Mucosa of rectum (tissue), 2 donors: Measurements from ENCODE around the gene SLC38A6.

Experiments
- H3K27ac ChIP-seq, 2 donors: one replicate each; pipeline ENCODE4 v1.7.0; 2013; ENCODE audit warnings: inconsistent platforms in 2 of 2, low read depth in 2 of 2, low read length in 2 of 2
- H3K27me3 ChIP-seq, 2 donors: one replicate each; pipeline ENCODE4 v1.7.0; 2013; ENCODE audit warnings: low read length in 2 of 2; ENCODE audit not compliant: control insufficient read depth in 2 of 2, insufficient read depth in 2 of 2
- H3K36me3 ChIP-seq, 2 donors: one replicate each; pipeline ENCODE4 v1.7.0; 2013; ENCODE audit warnings: low read length in 2 of 2; ENCODE audit not compliant: control insufficient read depth in 2 of 2, insufficient read depth in 2 of 2
- H3K4me1 ChIP-seq, 2 donors: one replicate each; pipeline ENCODE4 v1.7.0; 2013; ENCODE audit warnings: low read length in 2 of 2, mild to moderate bottlenecking in 1 of 2; ENCODE audit not compliant: control insufficient read depth in 2 of 2, insufficient read depth in 2 of 2
- H3K4me3 ChIP-seq, 2 donors: one replicate each; pipeline ENCODE4 v1.7.0; 2013; ENCODE audit warnings: low read length in 2 of 2
- H3K9ac ChIP-seq, 2 donors: one replicate each; pipeline ENCODE4 v1.7.0; 2013; ENCODE audit warnings: low read length in 2 of 2, low read depth in 1 of 2, mild to moderate bottlenecking in 1 of 2
- H3K9me3 ChIP-seq, 2 donors: one replicate each; pipeline ENCODE4 v1.7.0; 2013; ENCODE audit warnings: low read length in 2 of 2; ENCODE audit not compliant: control insufficient read depth in 2 of 2
- donor health status: healthy.
- donor health status: Normal muscosa, but diverticular disease.

SLC38A6 gene

DNA sequence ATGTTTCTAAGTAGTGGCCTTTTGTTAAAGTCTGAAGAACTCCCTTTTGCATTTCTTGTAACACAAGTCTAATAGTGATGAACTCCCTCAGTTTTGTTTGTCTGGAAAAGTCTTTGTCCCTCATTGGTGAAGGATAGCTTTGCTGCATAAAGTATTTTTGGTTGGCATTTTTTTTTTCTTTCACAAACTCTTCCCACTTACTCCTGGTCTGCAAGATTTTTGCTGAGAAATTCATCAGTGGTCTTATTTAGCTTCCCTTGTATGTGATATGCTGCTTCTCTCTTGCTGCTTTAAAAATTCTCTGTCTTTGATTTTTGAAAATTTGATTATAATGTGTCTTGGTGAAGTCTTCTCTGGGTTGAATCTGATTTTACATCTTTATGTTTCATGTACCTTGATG lies 22.9 kb upstream of the SLC38A6 start:
- H3K27me3 ChIP-seq = no peaks in the 10 kb centered on the region
- no peaks in the 10 kb centered on the region for H3K4me1 ChIP-seq
- no peak overlapping the region for H3K27ac ChIP-seq
- H3K9ac ChIP-seq = no peak overlapping the region
- no peak overlapping the region for H3K4me3 ChIP-seq
- no peaks in the 10 kb centered on the region for H3K36me3 ChIP-seq
- peaks cover 7 to 10% of the 10 kb centered on the region in 2 donors for H3K9me3 ChIP-seq

DNA sequence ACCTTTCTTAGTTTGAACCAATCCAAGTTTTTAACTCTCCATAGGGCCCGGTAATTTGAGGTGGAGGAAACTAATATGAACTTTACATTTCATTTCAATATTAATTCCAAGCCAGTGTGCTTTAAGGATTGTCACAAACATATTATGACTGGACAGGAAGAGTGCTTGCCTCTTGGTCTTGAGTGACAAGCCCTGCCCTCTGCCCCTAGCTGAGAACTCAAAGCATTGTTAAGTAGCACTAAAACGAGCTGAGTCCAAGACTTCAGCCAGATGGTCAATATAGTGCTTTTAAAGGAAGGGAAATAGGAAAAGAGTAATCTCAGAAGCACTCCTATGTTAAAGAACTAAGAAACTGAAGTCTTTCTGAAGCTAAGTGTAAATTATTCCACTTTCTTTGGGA lies 17.3 kb upstream of the SLC38A6 start:
- H3K9me3 ChIP-seq = peaks cover 0 to 4% of the 10 kb centered on the region in 2 donors
- no peak overlapping the region for H3K27ac ChIP-seq
- no peak overlapping the region for H3K9ac ChIP-seq
- H3K36me3 ChIP-seq = no peaks in the 10 kb centered on the region
- no peak overlapping the region for H3K4me3 ChIP-seq
- no peaks in the 10 kb centered on the region for H3K4me1 ChIP-seq
- no peaks in the 10 kb centered on the region for H3K27me3 ChIP-seq

DNA sequence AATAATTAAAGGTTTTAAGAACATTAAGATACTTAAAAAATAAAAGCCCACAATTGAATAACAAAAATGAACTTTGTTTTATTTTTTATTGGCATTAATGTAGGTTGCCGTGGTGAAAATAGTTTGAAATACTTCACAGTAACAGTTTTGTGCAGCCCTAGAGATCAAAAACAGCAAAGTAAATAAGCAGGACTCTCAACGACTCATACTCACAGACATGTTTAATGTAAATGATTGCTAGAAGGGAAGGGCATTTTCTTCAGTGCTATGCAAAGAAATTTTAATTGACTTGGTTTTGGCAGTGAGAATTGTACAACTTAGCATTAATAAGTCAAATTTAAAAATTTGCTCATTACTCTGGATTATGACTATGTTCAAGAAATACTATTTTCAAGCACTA lies 16.1 kb upstream of the SLC38A6 start:
- no peaks in the 10 kb centered on the region for H3K27me3 ChIP-seq
- H3K9me3 ChIP-seq = no peaks in the 10 kb centered on the region
- H3K27ac ChIP-seq = no peak overlapping the region
- no peak overlapping the region for H3K9ac ChIP-seq
- no peaks in the 10 kb centered on the region for H3K4me1 ChIP-seq
- no peaks in the 10 kb centered on the region for H3K36me3 ChIP-seq
- no peak overlapping the region for H3K4me3 ChIP-seq

DNA sequence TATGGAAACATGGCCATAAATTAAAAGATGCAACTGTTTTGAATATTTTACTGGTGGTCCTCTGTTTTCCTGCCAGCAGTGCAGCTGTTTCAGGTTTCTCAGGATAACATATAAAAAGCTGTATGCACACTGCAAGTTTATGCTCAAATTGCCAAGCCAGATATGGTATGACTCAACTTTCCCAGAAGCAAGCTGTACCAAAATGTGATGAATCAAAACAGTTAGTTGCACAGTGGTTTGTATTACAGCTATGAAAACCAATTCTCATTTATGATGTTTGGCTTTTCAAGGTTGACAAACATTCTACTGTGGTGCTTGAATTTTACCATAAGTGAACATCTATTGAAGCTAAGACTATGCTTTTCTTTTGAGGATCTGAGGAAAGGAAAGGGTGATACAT lies 15.6 kb upstream of the SLC38A6 start:
- no peak overlapping the region for H3K9ac ChIP-seq
- H3K27ac ChIP-seq = no peak overlapping the region
- H3K4me1 ChIP-seq = no peaks in the 10 kb centered on the region
- no peaks in the 10 kb centered on the region for H3K27me3 ChIP-seq
- H3K36me3 ChIP-seq = no peaks in the 10 kb centered on the region
- no peaks in the 10 kb centered on the region for H3K9me3 ChIP-seq
- no peak overlapping the region for H3K4me3 ChIP-seq

DNA sequence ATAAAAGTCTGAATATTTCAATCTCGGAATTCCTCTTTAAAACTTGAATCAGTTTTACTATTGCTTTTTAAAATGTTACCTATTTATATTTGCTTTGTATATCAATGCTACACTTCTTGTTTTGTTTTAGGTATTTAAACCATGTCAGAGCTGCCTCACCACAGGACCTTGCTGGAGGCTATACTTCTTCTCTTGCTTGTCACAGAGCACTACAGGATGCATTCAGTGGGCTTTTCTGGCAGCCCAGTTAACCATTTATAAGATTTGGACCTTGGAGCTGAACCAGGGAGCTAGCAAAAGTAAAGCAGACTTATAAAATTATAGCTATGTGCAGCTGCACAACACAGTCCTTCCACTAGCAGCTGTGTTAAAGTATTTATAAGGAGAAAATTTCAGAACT lies 12.9 kb upstream of the SLC38A6 start:
- Histone ChIP-seq H3K9me3 (no peaks in the 10 kb centered on the region), H3K36me3 (no peaks in the 10 kb centered on the region), H3K27me3 (no peaks in the 10 kb centered on the region), H3K27ac (no peak overlapping the region), H3K9ac (no peak overlapping the region), H3K4me1 (no peaks in the 10 kb centered on the region), H3K4me3 (no peak overlapping the region)

DNA sequence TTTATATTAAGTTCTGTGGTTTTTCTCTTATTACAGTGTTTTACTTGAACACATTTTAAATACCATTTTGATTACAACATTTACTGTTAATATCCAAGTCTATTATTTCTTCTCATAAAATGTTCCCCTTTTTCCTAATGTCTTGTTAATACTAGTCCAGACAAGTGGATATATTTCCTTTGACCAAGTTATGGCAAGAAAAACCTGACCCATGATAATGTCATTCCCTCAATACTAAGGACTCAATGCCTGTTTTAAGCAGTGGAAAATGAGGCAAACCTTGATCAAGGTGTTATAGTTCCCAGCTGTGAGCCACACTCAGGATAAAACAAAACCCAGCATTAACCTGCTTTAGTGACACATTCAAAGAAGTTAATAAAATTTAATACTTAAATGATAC lies 12.4 kb upstream of the SLC38A6 start:
- H3K9me3 ChIP-seq = no peaks in the 10 kb centered on the region
- no peak overlapping the region for H3K9ac ChIP-seq
- H3K27me3 ChIP-seq = no peaks in the 10 kb centered on the region
- H3K4me1 ChIP-seq = no peaks in the 10 kb centered on the region
- H3K27ac ChIP-seq = no peak overlapping the region
- no peak overlapping the region for H3K4me3 ChIP-seq
- H3K36me3 ChIP-seq = peaks cover 0 to 2% of the 10 kb centered on the region in 2 donors

DNA sequence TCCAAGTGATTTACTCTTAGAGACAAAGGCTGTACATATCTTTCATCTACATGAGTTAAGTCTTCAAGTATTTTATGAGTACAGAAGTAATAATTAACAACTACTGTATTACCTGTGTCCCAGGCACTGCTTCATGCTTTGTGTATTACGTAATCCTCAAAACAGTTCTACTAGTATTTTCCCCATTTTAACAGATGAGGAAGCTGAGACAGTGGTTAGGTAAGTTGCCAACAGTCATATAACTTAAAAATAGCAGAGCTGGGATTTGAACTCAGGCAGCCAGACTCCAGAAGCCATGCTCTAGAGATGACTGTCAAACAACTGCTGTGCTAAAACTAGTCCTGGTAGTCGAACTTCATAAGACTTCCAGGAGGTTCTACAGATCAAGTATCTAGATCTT lies 10.9 kb upstream of the SLC38A6 start:
- no peaks in the 10 kb centered on the region for H3K9me3 ChIP-seq
- no peaks in the 10 kb centered on the region for H3K27me3 ChIP-seq
- no peak overlapping the region for H3K27ac ChIP-seq
- H3K9ac ChIP-seq = no peak overlapping the region
- H3K4me1 ChIP-seq = no peaks in the 10 kb centered on the region
- H3K36me3 ChIP-seq = peaks cover 2 to 3% of the 10 kb centered on the region in 2 donors
- no peak overlapping the region for H3K4me3 ChIP-seq

DNA sequence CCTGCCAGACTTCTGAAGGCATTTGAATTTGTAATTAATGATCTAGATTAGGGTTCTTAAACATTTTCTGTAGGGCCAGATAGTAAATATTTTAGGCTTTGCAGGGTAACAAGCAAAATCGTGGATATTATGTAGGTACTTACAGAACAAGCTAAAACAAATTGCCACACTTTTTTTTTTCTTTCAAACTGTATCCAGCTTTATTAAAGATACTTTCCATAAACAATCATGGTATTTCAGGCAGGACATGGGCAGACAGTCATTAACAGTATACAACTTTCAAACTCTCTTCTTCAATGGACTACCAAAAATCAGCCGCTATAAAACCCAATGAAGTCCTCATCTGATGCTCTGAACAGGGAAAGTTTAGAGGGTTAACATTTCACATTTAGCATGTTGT lies 9.8 kb upstream of the SLC38A6 start:
- Histone ChIP-seq H3K4me1 (no peaks in the 10 kb centered on the region), H3K4me3 (no peak overlapping the region), H3K36me3 (peaks cover 7 to 10% of the 10 kb centered on the region in 2 donors), H3K27ac (no peak overlapping the region), H3K9me3 (no peaks in the 10 kb centered on the region), H3K27me3 (no peaks in the 10 kb centered on the region), H3K9ac (no peak overlapping the region)

DNA sequence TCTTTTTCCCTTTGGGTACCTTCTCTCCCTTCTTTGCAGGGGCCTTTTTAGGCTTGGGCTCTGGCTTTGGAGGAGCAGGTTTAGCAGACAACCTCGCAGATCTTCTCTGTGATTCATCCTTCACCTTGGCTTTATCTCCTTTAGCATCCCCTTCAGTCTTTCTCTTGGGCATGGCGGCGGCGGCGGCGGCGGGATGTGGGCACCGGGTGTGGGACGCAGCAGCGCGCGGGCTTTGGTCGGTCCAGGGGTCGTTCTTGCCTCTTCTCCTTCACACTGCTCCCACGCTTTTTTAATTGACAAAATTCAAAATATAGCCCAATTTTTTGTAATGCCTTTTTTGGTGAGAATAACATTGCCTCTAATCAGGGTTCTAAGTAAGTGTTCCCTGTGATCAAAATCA lies 8.8 kb upstream of the SLC38A6 start:
- Histone ChIP-seq H3K4me1 (no peaks in the 10 kb centered on the region), H3K36me3 (peaks cover 7 to 10% of the 10 kb centered on the region in 2 donors), H3K27me3 (no peaks in the 10 kb centered on the region), H3K9me3 (no peaks in the 10 kb centered on the region), H3K9ac (no peak overlapping the region), H3K4me3 (no peak overlapping the region), H3K27ac (no peak overlapping the region)

DNA sequence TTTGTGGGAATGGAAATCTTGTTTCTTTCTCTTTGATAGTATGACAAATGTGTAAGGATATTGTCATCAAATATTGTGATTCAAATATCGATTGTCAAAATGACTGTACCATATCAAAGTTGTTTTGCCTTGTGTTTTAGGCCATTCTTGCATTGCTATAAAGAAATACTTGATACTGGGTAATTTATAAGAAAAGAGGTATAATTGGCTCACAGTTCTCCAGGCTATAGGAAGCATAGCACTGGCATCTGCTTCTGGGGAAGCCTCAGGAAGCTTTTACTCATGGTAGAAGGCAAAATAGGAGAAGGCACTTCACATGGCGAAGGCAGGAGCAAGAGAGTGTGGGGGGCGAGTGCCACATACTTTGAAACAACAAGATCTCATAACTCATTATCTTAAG lies 8.0 kb upstream of the SLC38A6 start:
- Histone ChIP-seq H3K27ac (no peak overlapping the region), H3K9me3 (no peaks in the 10 kb centered on the region), H3K4me3 (no peak overlapping the region), H3K9ac (no peak overlapping the region), H3K36me3 (peaks cover 7 to 10% of the 10 kb centered on the region in 2 donors), H3K4me1 (no peaks in the 10 kb centered on the region), H3K27me3 (no peaks in the 10 kb centered on the region)

DNA sequence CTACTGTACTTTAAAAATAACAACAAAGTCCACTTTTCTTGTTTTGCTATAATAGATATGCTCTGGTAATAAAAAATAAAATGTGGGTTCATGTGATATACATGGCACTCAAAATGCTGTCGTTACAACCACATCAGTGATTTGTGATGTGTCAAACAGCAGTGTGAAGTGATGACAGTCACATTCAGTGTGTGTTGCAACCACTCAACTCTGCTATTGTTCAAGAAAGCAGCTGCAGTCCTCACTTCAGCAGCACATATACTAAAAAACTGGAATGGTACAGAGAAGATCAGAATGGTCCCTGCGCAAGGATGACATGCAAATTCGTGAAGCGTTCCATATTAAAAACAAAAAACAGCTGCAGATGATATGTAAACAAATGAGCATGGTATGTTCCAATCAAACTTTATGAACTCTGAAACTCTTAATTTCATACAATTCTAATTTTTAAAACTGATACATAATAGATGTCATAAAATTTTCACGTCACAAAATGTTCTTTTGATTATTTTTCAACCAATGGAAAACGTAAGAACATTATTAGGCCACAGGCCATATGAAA lies 6.9 kb upstream of the SLC38A6 start:
- Histone ChIP-seq H3K9me3 (no peaks in the 10 kb centered on the region), H3K27ac (no peak overlapping the region), H3K9ac (no peak overlapping the region), H3K4me1 (no peaks in the 10 kb centered on the region), H3K4me3 (no peak overlapping the region), H3K27me3 (no peaks in the 10 kb centered on the region), H3K36me3 (peaks cover 7 to 10% of the 10 kb centered on the region in 2 donors)
